ENCODE data around the gene BLMH. TPM values are rescaled to one million over a fixed set of nuclear protein-coding genes. Genes with fewer than 3 reads are reported as not detected.
"Not testable (repeated sequence)": the region's sequence is repeated elsewhere in the genome, so short reads cannot be mapped to it uniquely, and the experiment has no call there.

BLMH gene
- total RNA-seq, 4 donors from 2014 or later = 16.6 to 22.4 (median 20.8) TPM

DNA sequence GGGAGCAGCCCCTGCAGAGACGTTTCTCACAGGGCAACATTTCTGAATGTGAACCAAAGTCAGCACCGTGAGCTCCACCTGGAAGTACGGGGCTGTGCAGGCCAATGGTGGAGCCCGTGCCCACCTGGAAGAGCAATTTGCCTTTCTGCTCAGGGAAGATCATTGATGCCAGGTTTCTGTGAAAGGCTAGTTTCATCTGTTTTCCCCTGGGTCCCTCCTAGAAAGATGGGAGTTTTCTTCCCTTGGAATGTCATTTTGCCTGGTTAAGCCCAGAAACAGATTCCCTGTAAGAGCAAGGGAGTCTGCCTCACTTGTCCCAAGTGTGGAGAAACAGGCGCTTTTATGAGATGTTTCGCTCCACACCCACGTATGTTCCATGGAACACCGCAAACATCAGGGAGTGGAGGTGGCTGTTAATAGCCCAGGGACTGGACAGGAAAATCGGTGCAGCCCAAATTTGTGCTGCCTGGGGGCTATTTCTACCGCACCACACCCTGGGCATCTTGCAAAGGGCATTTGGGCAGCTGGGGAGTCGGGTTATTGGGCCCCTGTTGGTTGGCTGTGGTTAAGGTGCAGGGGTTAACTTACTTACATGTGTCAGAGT, 58.8 kb downstream of the BLMH start:
- H3K36me3 ChIP-seq = no peaks in the 10 kb centered on the region
- intact Hi-C loops (cut with DNase I) = no loop called here
- 73% methylated on average over 11 of the region's 11 CpGs for WGBS
- H3K4me3 ChIP-seq = no peak overlapping the region
- H3K4me1 ChIP-seq = peaks cover 18 to 32% (median 30%) of the 10 kb centered on the region in 4 donors
- H3K27ac ChIP-seq (replicated peaks in 1 of 4) = no peak overlapping the region
- TF ChIP-seq, protein P1, sequence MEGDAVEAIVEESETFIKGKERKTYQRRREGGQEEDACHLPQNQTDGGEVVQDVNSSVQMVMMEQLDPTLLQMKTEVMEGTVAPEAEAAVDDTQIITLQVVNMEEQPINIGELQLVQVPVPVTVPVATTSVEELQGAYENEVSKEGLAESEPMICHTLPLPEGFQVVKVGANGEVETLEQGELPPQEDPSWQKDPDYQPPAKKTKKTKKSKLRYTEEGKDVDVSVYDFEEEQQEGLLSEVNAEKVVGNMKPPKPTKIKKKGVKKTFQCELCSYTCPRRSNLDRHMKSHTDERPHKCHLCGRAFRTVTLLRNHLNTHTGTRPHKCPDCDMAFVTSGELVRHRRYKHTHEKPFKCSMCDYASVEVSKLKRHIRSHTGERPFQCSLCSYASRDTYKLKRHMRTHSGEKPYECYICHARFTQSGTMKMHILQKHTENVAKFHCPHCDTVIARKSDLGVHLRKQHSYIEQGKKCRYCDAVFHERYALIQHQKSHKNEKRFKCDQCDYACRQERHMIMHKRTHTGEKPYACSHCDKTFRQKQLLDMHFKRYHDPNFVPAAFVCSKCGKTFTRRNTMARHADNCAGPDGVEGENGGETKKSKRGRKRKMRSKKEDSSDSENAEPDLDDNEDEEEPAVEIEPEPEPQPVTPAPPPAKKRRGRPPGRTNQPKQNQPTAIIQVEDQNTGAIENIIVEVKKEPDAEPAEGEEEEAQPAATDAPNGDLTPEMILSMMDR (IDR thresholded peaks at IDR 0.05) = no peak
- no peak for TF ChIP-seq POLR2AphosphoS5 (IDR thresholded peaks at IDR 0.05)
- DNase-seq (ENCODE audit: extremely low spot score) = no peak
- H3K27me3 ChIP-seq = peaks cover 0 to 52% (median 21%) of the 10 kb centered on the region in 4 donors
- H3K9me3 ChIP-seq = no peaks in the 10 kb centered on the region

GRCh38 chr17:30232015-30232823, 59.5 kb downstream of the BLMH start:
- no peak for DNase-seq (ENCODE audit: extremely low spot score)
- H3K4me3 ChIP-seq = no peak overlapping the region
- TF ChIP-seq EP300 (IDR thresholded peaks at IDR 0.05) = no peak
- TF ChIP-seq, protein P1 (IDR thresholded peaks at IDR 0.05) = no peak
- TF ChIP-seq POLR2AphosphoS5 (IDR thresholded peaks at IDR 0.05) = no peak
- H3K36me3 ChIP-seq = no peaks in the 10 kb centered on the region
- peaks cover 0 to 45% (median 14%) of the 10 kb centered on the region in 4 donors for H3K27me3 ChIP-seq
- 79% methylated on average over 10 of the region's 10 CpGs for WGBS
- H3K4me1 ChIP-seq = peaks cover 18 to 25% (median 23%) of the 10 kb centered on the region in 4 donors
- intact Hi-C loops (cut with DNase I) = no loop called here
- H3K27ac ChIP-seq (replicated peaks in 1 of 4) = no peak overlapping the region
- no peaks in the 10 kb centered on the region for H3K9me3 ChIP-seq

DNA sequence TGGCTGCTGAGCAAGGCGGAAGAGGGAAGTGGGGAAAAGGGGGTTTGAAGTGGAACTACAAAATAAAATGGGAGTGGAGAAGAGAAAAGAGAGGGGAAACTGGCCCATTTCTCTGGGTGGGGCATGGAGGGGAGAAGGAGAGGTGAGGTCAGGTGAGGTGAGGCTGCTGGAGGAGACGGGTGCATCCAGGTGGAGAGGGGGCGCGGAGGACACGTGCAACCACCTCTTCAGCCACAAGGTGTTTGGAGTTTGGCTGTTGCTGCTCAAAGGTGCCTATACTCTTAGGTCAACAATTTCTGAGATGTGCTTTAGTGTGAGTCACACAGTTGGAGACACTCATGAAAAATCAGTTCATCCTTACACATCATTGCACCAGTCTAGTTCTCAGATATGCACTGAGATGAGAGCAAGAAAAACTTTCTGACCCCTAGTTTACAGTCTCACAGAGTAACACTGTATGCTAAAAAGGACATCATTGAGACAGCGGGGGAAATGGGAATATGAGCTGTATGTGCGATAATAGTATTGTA, 61.1 kb downstream of the BLMH start:
- Histone ChIP-seq H3K27me3 (peaks cover 0 to 38% (median 5%) of the 10 kb centered on the region in 4 donors), H3K4me3 (no peak overlapping the region), H3K27ac (replicated peaks in 1 of 4) (no peak overlapping the region), H3K36me3 (no peaks in the 10 kb centered on the region), H3K9me3 (no peaks in the 10 kb centered on the region), H3K4me1 (peaks cover 7 to 10% (median 8%) of the 10 kb centered on the region in 4 donors)
- intact Hi-C loops (cut with DNase I) = no loop called here
- TF ChIP-seq, protein P1 (IDR thresholded peaks at IDR 0.05) = no peak
- TF ChIP-seq POLR2AphosphoS5 (IDR thresholded peaks at IDR 0.05) = no peak
- no peak for TF ChIP-seq POLR2A (IDR thresholded peaks at IDR 0.05; ENCODE audit: low read depth)
- TF ChIP-seq EP300 (IDR thresholded peaks at IDR 0.05) = no peak
- 82% methylated on average over 7 of the region's 7 CpGs for WGBS
- no peak for DNase-seq (ENCODE audit: extremely low spot score)

- H3K27ac ChIP-seq (replicated peaks in 1 of 4); DNase-seq (ENCODE audit: extremely low spot score); intact Hi-C loops (cut with DNase I): not testable (repeated sequence)
Observed at GRCh38 chr17:30230009-30230408, 61.7 kb downstream of the BLMH start.

GRCh38 chr17:30229012-30229411, 62.7 kb downstream of the BLMH start:
- Histone ChIP-seq H3K9me3 (no peaks in the 10 kb centered on the region), H3K36me3 (no peaks in the 10 kb centered on the region), H3K27me3 (peaks cover 0 to 28% (median 1%) of the 10 kb centered on the region in 4 donors), H3K4me1 (no peaks in the 10 kb centered on the region), H3K27ac (replicated peaks in 1 of 4) (no peak overlapping the region), H3K4me3 (no peak overlapping the region)
- TF ChIP-seq POLR2A (IDR thresholded peaks at IDR 0.05; ENCODE audit: low read depth) = no peak
- TF ChIP-seq, protein P1 (IDR thresholded peaks at IDR 0.05) = no peak
- TF ChIP-seq POLR2AphosphoS5 (IDR thresholded peaks at IDR 0.05) = no peak
- TF ChIP-seq EP300 (IDR thresholded peaks at IDR 0.05) = no peak
- intact Hi-C loops (cut with DNase I) = no loop called here
- WGBS = 68% methylated on average over 7 of the region's 7 CpGs
- no peak for DNase-seq (ENCODE audit: extremely low spot score)

More at GRCh38 chr17:30230009-30230408, 61.7 kb downstream of the BLMH start:
- peaks cover 0 to 34% (median 4%) of the 10 kb centered on the region in 4 donors for H3K27me3 ChIP-seq
- not testable (repeated sequence) for H3K4me1 ChIP-seq, H3K4me3 ChIP-seq, H3K36me3 ChIP-seq, H3K9me3 ChIP-seq
- 50% methylated on average over 1 of the region's 1 CpG for WGBS

All from esophagus muscularis mucosa (tissue), 4 donors.